Neuron (in vitro differentiated cells): ENCODE measurements around the gene ATP13A2.

ENCODE experiments used
- H2AFZ ChIP-seq: one replicate; pipeline ENCODE4 v1.6.1; 2013; ENCODE audit warnings: low read depth, mild to moderate bottlenecking, inconsistent platforms, low read length, moderate library complexity
- H3K27me3 ChIP-seq: one replicate; pipeline ENCODE4 v1.6.1; 2013; ENCODE audit warnings: low read length; ENCODE audit not compliant: insufficient read depth
- H3K36me3 ChIP-seq: one replicate; pipeline ENCODE4 v1.6.1; 2013; ENCODE audit warnings: low read length; ENCODE audit not compliant: insufficient read depth
- H3K4me1 ChIP-seq: one replicate; pipeline ENCODE4 v1.6.1; 2013; ENCODE audit warnings: low read length; ENCODE audit not compliant: insufficient read depth
- H3K4me3 ChIP-seq: 2 replicates; pipeline ENCODE4 v1.5.1; 2013; ENCODE audit warnings: mild to moderate bottlenecking, low read length, moderate library complexity
- H3K9me3 ChIP-seq: one replicate; pipeline ENCODE4 v1.6.1; 2013; ENCODE audit warnings: low read length

ATP13A2 gene

GRCh38 chr1:17011439-17012307 is at the start of gene ATP13A2:
TSS of gene ATP13A2 (minus strand) at chr1:17011928. CDS start at chr1:17011738, 190 bp downstream.
- Histone ChIP-seq H3K4me1 (peaks cover 26% of the 10 kb centered on the region), H3K27me3 (no peaks in the 10 kb centered on the region), H3K36me3 (no peaks in the 10 kb centered on the region), H3K4me3 (peak within 1 kb of the TSS; percentile 87), H2AFZ (peak within 1 kb of the TSS; percentile 70), H3K9me3 (no peaks in the 10 kb centered on the region)

DNA sequence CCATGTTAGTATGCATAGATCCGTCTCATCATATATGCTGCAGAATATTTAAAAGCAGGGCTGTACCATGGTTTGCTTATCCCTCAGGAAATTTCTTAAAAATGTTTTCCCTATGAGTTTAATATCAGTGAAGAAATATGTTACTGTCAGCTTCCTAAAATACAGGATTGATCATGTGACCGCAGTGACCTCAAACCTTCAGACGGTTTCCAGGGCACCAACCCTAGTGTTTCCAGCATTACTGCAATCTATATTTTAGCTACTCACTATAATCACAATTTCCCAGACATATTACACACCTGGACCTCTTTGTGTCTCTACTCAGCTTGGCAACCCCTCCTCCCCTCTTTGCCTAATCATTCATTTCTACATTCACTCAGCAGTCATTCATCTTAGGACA is 49.8 kb upstream of the ATP13A2 start:
- H3K9me3 ChIP-seq = peaks cover 5% of the 10 kb centered on the region
- peaks cover 18% of the 10 kb centered on the region for H3K4me1 ChIP-seq
- H3K4me3 ChIP-seq = no peak overlapping the region
- no peaks in the 10 kb centered on the region for H3K27me3 ChIP-seq
- no peaks in the 10 kb centered on the region for H3K36me3 ChIP-seq
- H2AFZ ChIP-seq = no peak overlapping the region

DNA sequence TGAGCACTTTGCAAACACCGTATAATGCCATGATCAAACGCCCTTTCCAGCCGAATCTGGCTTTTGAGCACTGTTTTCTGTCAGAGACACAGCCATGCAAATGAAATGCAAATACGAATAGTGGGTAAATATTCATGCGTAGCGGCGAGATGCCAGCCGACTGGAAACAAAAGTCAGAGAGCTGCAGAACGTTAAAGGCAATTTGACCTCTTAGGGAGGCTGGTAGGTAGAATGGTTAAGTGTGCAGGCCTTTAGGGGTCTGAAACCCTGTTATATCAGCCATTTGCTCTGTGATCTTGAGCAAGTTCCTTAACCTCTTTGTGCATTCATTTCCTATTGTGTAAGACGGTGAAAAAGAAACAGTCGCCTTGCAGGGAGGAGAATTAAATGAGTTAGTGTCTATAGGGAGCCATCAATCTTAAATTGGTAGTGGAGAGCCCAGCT is 48.6 kb upstream of the ATP13A2 start:
- Histone ChIP-seq H3K4me3 (peak overlapping the region; percentile 7), H3K27me3 (no peaks in the 10 kb centered on the region), H3K4me1 (peaks cover 22% of the 10 kb centered on the region), H3K36me3 (no peaks in the 10 kb centered on the region), H2AFZ (peak overlapping the region; percentile 44), H3K9me3 (no peaks in the 10 kb centered on the region)

- H3K36me3 ChIP-seq = no peaks in the 10 kb centered on the region
- H3K4me1 ChIP-seq = peaks cover 22% of the 10 kb centered on the region
- H2AFZ ChIP-seq = peak overlapping the region; percentile 44
- H3K4me3 ChIP-seq = peak overlapping the region; percentile 7
- no peaks in the 10 kb centered on the region for H3K27me3 ChIP-seq
- H3K9me3 ChIP-seq = no peaks in the 10 kb centered on the region
Observed at GRCh38 chr1:17059391-17060305, 47.9 kb upstream of the ATP13A2 start.

- peaks cover 30% of the 10 kb centered on the region for H3K4me1 ChIP-seq
- peaks cover under 1% of the 10 kb centered on the region for H3K36me3 ChIP-seq
Observed at GRCh38 chr1:17056551-17056950, 44.8 kb upstream of the ATP13A2 start.

DNA sequence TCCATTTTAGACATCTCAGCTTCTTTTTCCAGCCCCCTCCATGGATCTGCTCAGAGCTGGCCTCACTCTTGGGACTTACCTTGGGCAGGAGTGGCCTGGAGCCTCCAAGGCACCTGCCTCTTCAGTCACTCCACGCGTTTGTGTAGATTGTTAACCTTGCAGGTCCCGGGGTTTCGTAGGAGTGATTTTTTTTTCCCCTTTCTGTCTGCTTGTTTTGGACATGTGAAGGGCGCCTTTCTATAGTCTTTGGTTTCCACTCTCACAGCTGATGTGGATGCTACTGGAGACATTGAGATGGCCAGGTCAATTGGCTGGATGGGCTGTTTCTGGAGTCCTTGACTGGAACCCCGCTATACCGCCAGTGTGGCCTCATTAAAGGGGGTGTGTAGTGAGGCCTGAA is 44.1 kb upstream of the ATP13A2 start:
- Histone ChIP-seq H3K9me3 (no peaks in the 10 kb centered on the region), H3K36me3 (peaks cover 5% of the 10 kb centered on the region), H3K4me3 (no peak overlapping the region), H3K27me3 (no peaks in the 10 kb centered on the region), H2AFZ (no peak overlapping the region), H3K4me1 (peaks cover 27% of the 10 kb centered on the region)

More at GRCh38 chr1:17056551-17056950, 44.8 kb upstream of the ATP13A2 start:
- H3K9me3 ChIP-seq = no peaks in the 10 kb centered on the region
- no peaks in the 10 kb centered on the region for H3K27me3 ChIP-seq
- no peak overlapping the region for H2AFZ ChIP-seq
- no peak overlapping the region for H3K4me3 ChIP-seq

DNA sequence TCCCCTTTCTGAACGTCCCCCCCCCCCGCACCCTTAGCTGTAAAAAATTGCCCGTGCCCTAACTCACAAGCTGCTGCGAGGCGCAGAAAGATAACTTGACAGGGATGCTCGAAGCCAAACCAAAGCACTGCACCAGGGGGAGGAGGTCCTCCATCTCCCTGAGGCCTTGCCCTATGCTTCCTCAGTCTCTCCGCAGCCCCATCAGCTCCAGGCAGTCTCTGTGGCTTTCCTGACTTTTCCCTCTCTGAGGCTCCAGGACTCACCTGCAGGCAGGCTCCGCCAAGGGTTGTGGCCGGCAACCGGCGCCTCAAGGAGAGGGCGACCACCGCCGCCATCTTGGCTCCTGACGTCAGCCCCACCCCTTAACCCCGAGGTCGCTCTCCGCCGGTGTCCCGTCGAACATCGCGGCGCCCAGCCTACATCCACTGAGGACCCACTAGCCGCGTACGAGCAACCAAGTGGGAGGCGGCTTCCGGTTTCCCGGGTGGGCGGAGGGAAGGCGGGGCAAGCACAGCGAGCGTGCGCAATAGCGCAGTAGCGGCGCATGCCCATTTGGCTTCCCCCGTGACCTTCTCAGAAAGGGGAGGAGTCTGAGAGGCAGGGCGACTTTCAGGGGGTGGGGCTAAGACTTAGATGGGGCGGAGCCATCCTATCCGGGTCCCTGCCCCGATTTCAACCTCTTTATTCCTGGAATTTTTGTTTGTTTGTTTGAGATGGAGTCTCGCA is 42.1 kb upstream of the ATP13A2 start, which contains the start of gene SDHB:
Gene SDHB, minus strand, starts transcription at position 348 of the 726 bp plus-strand sequence. Its CDS starts 13 bp downstream, at position 335.
- no peaks in the 10 kb centered on the region for H3K9me3 ChIP-seq
- H2AFZ ChIP-seq = peak within 1 kb of the TSS; percentile 38
- peaks cover 14% of the 10 kb centered on the region for H3K36me3 ChIP-seq
- H3K4me3 ChIP-seq = peak within 1 kb of the TSS; percentile 83
- H3K4me1 ChIP-seq = peaks cover 17% of the 10 kb centered on the region
- H3K27me3 ChIP-seq = no peaks in the 10 kb centered on the region

GRCh38 chr1:17053086-17053684 is 41.5 kb upstream of the ATP13A2 start:
- Histone ChIP-seq H3K27me3 (no peaks in the 10 kb centered on the region), H3K36me3 (peaks cover 14% of the 10 kb centered on the region), H3K9me3 (no peaks in the 10 kb centered on the region), H3K4me1 (peaks cover 17% of the 10 kb centered on the region), H2AFZ (peak overlapping the region; percentile 38), H3K4me3 (peak overlapping the region; percentile 83)

DNA sequence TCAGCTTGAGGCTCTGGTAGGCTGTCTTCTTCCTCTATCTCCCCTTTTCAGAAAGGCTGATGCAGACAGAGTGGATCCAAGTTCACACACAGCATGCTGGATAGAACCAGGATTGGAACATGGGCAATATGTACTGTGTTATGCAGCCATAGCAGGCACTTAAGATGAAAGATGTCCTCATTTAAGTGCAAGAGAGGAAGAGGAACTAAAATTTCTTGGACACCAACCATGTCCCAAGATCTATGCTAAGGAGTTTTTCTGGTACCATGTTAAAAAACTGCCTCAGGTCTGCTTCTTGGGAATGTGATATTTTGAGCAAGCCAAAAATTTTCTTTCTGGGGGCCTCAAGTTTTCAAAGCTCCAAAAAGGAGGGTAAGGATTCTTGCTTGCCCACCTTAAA is 40.9 kb upstream of the ATP13A2 start:
- Histone ChIP-seq H3K4me1 (peaks cover 17% of the 10 kb centered on the region), H2AFZ (no peak overlapping the region), H3K9me3 (no peaks in the 10 kb centered on the region), H3K36me3 (peaks cover 14% of the 10 kb centered on the region), H3K27me3 (no peaks in the 10 kb centered on the region), H3K4me3 (peak overlapping the region; percentile 83)

GRCh38 chr1:17052038-17052437 is 40.3 kb upstream of the ATP13A2 start:
- Histone ChIP-seq H3K36me3 (peaks cover 14% of the 10 kb centered on the region), H2AFZ (no peak overlapping the region), H3K27me3 (no peaks in the 10 kb centered on the region), H3K4me3 (no peak overlapping the region), H3K4me1 (peaks cover 17% of the 10 kb centered on the region), H3K9me3 (no peaks in the 10 kb centered on the region)

DNA sequence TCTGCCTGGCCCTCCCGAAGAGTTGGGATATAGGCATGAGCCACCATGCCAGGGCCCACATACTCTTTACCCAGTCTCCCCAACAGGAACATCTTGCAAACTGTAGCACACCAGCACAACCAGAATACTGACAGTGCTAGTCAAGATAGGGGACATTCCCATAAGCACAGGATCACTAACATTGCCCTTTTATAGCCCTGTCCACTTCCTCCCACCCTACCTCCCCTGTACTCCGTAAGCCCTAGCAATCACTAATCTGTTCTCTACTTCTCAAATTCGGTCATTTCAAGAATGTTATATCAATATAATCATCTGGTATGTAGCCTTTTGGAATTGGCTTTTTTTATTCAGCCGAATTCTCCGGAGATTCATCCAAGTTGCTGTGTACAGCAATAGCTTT is 36.2 kb upstream of the ATP13A2 start:
- Histone ChIP-seq H3K4me3 (no peak overlapping the region), H3K4me1 (peaks cover 15% of the 10 kb centered on the region), H2AFZ (no peak overlapping the region), H3K9me3 (no peaks in the 10 kb centered on the region), H3K27me3 (no peaks in the 10 kb centered on the region), H3K36me3 (peaks cover 28% of the 10 kb centered on the region)

DNA sequence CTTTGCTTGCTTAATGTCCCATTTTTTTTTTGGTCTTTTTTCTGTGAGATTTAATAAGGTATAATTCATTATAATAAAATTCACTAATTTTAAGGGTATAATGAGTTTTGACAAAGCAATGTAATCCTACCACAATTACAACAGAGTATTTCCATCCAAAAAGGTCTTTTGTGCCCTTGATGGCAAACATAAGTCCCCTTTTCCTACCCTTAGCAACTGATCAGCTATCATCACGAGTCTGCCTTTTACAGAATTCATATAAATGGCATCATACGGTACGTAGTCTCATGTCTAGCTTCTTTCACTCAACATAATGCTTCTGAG is 34.6 kb upstream of the ATP13A2 start:
- Histone ChIP-seq H3K36me3 (peaks cover 33% of the 10 kb centered on the region), H3K4me3 (no peak overlapping the region), H3K9me3 (no peaks in the 10 kb centered on the region), H3K27me3 (no peaks in the 10 kb centered on the region), H3K4me1 (peaks cover 6% of the 10 kb centered on the region), H2AFZ (no peak overlapping the region)
